PFSK-1 (cell line): Measurements from ENCODE around the gene COL24A1.

Source experiments
- POLR2AphosphoS5 ChIP-seq: IDR thresholded peaks from 2 replicates; pipeline ENCODE4 v1.6.1; 2012; ENCODE audit warnings: low read depth, mild to moderate bottlenecking, control low read depth, low read length, moderate library complexity
- TAF1 ChIP-seq: IDR thresholded peaks from 2 replicates; pipeline ENCODE4 v1.6.1; 2012; ENCODE audit warnings: low read length, control low read depth, borderline replicate concordance; ENCODE audit not compliant: insufficient read depth

GRCh38 chr1:86030180-86030579, 126.4 kb downstream of the COL24A1 start:
- TF ChIP-seq TAF1: no peak
- TF ChIP-seq POLR2AphosphoS5: no peak
